OCI-M1 (cell line): ENCODE data around the gene NRG4.
"Not testable (repeated sequence)": the region's sequence is repeated elsewhere in the genome, so short reads cannot be mapped to it uniquely, and the experiment has no call there.

Experiments used
- DNase-seq: peaks from one replicate; lab custom pipeline; 2025; lab: John Stamatoyannopoulos, UW

NRG4 gene, protein sequence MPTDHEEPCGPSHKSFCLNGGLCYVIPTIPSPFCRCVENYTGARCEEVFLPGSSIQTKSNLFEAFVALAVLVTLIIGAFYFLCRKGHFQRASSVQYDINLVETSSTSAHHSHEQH

DNA sequence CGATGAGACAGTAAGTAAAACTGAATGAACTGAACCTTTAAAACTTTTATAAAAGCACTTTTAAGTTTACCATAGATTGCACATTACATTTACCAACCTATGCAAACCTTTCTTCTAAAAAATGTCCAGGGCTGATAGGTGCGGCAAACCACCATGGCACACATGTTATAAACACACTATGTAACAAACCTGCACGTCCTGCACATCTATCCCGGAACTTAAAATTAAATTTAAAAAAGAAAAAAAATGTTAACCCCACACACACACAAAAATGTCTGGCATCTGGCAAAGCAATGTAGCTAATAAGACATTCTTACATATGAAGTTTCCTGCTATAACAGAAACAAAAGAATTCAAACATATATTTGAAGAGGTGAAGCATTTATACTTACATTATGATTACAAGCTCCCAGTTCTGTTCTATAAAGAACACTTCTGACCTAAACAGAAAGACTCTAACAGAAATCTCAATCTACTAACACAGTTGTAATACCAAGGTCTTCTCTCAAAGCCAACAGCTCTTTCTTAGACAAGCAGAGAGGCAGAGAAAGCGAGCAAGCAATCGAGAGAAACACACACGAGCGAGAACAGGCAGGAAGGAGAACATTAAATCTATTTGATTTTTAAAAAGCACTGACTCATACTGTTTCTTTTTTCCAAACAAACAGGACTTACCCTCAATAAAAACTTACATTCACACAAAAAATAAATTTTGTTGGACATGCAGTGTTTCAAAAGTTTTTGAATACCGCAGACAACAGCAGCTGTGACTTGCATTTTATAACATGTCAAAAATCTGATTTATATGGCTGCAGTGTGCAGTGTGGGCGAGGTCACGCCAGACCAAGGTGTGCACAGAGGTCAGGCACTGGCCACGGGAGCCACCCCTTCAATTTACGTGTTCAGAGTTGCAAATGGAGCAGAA, at the start of gene NRG4:
Gene NRG4, minus strand, starts transcription at position 798 of the 925 bp plus-strand sequence. CDS start 1,194 bp downstream, outside the sequence.
- peak; percentile 73 for DNase-seq

DNA sequence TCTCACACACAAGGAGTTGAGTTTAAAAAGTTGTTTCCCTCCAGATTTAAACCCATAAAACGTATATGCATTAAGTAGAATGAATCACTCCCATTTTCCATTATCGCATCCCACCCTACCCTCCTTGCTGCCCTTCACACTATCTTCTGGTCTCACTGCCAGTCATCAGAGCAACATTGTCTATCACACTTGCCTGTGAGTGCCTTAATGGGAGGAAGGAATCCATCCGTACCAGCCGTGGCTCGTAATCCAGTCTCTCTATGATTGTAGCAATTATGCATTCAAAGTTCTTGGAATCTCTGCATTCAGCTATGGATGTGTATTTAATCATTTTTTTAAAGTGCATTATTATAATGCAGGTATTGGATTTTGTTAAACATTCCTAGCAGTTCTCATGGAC, 49.5 kb upstream of the NRG4 start:
- DNase-seq: no peak

DNA sequence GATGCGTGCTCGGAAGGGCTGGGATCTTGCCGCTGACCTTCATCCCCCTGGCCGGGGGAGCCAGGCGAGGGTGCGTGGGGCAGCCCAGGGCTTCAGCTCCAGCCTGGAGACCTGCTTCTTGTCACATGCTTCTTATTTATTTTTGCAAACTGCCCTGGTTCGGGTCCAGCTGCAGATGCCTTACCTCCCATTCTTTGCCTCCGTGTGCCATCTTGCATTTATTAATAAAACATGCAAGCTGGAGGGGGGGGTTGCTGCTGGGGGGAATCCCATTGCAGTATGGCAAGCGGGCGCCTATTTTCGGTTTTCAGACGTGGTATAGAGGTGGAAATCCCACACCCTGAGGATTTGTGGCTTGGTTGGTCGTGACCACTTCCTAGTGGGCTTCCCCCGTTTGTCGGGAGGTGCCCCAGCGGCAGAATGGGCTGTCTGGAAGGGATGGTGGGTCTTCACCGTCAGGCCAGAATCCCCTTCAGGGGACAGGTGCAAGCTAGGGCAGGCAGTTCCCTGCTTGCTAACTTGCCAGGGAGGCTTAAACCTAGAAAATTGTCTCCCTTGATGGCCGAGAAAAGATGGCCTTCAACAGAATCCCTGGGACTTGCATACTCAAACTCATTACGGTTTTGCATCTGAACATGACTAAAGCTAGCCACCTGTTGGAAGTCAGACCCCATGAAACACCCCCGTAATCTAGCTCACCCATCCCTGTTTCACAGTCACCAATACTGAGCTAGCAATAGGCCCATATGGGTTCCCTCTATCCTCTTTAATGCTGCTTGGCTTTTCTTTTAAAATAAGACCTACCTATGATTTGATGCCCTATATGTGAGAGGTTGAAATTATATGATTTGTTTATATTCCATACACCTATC, 48.1 kb upstream of the NRG4 start:
- DNase-seq: no peak

DNA sequence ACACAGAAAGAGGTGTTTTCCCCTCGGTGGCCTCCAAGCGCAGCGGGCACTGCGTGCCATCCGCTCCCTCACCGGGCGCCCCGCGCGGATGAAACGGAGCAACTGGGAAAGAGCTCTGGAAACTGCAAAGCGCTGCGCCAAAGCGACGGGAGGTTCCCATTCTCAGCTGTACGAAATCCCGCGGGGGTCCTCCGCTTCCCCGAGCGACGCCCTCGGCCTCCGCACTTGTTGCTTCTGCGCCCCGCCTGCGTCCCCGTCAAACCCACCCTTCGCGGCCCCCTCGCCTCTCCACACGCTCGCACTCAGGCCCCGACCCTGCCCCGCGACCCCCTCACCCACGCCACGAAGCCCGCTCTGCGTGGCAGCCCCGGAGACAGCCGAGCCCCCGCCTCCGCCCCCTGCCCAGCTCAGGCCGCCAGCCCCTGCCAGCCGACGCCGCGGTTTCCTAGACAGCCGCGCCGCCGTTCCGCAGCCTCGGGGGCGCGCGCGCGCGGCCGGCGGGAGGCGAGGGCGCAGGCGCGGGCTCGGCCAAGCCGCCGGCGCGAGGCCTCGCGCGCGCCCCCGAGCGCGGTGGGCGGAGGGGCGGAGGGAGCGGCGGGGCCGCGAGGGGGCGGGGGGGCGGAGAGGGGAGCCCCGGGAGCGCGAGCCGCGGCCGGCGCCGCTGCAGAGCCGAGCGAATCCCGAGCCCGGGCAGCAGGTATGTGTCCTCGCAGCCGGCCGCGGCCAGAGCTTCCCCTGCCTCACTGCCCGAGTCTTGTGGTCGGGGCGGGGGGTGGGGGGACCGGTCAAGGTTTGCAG, 47.3 kb upstream of the NRG4 start, which contains the start of gene TMEM266:
Gene TMEM266, plus strand, starts transcription at position 666 of the 798 bp plus-strand sequence. CDS start 74,279 bp downstream, outside the sequence.
- DNase-seq: no peak

DNA sequence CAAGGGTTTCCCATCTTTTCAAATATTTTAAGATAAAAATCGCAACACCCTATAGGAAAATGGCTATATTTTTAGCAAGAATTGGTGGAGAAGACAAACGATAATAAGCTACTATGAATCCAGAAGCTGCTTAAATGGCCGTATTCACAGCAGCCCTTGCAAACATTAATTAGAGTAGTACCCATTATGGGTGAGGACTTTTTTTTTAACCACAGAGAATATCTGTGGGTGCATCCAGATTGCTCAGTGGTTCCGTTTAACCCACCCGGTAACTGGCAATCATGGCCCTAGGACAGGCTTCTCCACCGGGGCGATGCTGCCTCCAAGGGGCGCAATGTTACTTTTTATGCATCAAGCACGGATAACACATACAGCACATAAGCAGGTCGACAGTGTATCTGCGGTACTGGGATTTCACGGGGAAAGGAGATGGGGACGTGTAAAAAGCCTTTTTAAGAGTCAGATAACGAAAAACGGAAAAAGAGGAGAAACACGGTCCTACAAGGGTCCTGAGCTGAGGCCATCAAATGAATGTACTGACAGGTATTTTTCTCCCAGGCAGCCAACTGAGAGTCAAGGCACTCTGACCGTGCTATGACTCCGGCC, 46.6 kb upstream of the NRG4 start:
- DNase-seq: no peak

DNA sequence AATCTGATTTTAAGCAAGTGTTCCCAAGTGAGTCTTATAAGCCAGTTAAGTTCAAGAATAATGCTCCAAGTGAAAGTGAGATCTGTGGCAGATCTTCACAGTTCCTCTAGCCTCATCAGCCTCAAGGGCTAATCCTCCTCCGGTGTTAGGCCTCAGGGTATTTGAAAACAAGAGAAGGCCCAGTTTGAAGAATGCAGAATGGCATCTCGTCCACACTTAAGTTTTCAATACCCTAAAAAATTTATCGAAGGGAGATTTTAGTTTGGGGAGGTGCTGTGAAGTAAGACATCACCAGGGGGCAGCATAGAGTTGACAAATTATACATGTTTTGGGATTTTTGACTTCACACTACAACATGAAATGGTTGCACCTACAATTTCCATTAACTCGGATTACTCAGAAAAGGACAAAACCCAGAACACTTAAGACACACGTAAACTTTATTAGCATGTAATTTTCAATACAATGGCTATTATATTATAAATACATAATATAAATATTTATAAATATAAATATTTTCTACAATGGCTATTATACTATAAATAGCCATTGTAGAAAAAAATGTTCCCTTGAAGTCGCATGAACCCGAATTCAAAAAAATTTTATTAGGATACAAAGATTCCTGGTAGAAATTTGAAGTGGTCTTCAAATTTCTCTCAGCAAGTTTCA, 45.2 kb upstream of the NRG4 start:
- peak; percentile 69 for DNase-seq

DNA sequence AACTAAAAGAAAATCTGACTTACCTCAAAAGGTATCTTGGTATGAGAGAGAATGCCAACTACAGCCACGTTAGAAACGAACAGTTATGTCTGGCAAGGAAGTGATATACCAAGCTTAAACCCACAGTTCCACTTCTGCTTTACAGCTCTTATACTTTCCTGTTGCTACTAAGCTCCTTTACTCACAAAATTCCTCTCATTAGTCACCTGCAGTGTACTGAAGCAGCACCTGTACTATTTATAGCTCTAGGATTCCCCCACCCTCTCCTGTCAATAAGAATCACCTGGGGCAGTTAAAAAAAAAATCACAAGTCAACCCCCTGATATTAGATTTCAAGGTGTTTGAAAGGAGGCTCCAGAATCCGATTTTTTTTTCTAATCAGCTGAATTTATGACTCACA, 44.7 kb upstream of the NRG4 start:
- DNase-seq: peak; percentile 18

DNA sequence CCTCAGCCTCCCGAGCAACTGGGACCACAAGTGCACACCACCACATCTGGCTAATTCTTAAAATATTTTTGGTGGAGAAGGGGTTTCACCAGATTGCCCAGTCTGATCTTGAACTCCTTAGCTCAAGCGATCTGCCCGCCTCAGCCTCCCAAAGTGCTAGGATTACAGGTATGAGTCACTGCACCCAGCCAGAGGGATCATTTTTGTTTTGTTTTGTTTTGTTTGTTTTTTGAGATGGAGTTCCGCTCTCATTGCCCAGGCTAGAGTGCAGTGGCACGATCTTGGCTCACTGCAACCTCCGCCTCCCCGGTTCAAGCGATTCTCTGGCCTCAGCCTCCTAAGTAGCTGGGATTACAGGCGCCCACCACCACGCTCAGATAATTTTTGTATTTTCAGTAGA, 42.0 kb upstream of the NRG4 start:
- not testable (repeated sequence) for DNase-seq

DNA sequence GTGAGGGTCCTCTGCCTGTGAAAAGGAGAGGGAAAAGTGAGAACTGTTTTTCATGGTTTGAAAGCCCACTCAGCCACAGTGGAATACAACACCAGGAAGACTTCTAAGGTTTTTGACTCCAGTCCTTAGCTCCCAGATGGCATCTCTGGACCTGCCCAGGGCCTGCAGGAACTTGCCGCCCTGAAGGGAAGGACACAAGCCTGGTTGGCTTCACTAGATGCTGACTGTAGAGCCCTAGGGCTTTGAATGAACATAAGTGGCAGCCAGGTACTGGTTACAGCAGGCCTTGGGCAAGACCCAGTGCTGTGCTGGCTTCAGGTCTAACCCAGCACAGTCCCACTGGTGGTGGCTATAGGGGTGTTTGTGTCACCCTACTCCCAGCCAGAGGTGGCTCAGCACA, 26.3 kb upstream of the NRG4 start:
- DNase-seq: no peak

DNA sequence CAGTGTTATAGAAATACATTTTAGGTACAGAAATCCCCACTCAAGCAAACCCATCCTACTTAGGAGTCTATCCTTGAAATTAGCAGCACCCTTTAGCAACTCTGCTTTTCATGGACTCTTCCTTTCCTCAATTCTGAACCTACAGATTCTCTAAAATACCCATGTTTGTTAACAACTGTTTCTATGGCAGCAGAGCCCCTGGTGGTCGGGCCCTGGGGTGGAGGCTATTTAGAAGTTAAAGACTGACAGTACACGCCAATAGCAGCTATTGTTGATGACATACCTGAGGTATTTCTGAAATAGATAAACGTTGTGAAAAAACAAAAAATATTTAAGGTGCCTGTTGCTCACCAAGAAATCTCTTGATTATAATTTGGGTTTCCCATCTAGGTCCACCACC, 23.4 kb upstream of the NRG4 start:
- no peak for DNase-seq

DNA sequence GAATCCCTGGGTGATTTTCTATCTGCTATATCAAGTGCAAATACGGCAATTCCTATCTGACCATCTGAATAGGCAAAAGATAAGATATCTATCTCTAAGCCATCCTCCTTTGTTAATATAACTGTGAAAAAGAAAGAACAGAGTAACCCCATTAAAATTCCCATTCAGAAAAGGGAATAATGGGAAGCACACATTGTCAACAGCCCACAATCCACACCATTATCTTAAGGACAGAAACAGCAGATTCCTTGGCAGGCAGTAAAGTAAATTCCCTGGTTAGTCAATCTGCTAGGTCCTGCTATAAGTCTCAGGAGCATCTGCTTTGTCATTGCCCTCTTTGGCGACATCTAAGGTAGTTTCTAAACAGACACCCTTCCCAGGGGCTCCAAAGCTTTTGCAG, 21.9 kb upstream of the NRG4 start:
- DNase-seq: no peak

DNA sequence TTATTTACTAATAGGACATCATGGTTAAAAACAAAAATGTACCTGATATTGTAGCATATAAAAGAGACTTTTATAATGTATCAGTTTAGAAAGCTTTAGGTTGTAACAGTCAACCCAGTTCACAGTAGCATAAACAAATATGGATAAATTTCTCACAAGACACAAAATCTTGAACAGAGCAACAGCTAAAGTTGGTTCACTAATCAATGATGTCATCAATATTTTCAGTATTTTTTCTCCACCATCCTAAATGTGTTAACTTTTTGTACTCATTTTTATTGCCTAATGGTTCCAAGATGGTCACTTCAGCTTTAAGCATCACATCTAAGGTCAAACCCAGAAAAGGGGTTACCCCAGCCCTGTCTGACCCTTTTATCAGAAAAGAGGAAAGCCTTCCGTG, 21.2 kb upstream of the NRG4 start:
- DNase-seq: no peak

DNA sequence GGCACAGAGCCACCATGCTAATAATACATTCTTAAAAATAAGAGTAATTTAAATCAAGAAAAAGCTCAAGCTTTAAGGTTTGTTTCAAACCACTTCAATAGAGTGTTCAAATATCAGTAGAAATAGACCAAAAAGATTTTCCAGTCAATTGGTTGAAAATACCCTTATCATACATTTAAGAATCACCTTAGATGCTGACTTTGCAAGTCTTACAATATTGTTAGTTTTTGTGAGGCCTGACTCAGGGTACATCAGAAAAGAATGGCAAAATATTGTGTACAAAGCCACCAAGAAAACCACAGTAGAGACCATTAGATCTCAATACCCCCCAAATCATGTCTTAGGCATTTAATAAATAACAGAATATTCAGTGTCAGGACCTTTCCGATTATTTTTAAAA, 19.8 kb upstream of the NRG4 start:
- DNase-seq: no peak

DNA sequence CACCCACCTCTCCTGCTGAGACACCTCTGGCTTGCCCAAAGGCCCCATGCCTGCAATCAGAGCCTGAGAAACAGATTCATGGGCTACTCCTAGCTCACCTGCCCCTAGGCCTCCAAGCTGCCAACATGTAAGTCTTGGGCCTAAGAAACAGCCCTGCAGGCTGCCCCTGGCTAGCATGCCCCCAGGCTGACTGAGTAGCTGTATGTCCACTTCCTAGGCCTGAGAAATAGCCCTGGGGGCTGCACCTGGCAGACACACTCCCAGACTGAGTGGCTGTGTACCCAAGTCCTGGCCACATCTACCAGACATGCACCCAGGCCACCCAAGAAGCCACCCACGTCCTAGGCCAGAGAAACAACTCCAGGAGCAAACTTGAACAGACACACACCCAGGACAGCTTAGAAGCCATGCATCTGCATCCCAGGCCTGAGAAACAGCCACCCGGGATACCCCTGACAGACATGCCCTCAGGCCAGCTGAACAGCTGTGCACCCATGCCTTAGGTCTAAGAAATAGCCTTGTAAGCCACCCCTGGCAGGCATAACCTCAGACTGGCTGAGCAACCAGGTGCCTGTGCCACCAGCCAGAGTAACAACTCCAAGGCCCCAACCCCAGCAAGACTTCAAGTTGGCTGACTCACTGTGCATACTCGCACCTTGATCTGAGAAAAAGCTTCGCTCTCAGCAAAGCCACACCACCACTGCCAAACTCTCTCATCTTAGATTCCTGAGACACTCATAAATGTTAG, 12.0 kb upstream of the NRG4 start:
- DNase-seq: no peak

DNA sequence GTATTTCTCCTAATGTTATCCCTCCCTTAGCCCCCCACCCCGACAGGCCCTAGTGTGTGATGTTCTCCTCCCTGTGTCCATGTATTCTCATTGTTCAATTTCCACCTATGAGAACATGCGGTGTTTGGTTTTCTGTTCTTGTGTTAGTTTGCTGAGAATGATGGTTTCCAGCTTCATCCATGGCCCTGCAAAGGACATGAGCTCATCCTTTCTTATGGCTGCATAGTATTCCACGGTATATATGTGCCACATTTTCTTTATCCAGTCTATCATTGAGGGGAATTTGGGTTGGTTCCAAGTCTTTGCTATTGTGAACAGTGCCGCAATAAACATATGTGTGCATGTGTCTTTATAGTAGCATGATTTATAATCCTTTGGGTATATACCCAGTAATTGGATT, 1.2 kb upstream of the NRG4 start:
- DNase-seq: not testable (repeated sequence)

DNA sequence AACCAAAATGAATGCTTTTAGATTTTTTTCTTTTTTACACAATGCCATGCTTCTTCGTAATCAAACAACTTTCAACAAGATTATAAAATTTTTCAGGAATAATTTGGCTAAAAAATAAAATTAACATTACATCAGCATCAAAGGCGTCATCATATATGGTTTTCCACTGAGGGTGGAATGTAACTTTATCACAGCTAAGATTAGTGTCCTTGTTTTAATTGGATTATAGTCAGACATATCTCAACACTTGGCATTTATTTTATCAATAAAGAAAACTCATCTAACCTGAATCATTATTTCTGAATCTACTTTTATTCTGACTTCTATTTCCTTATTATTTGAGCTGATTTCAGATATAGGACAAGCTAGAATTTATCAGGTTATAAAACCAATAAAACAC, 1.6 kb downstream of the NRG4 start:
- DNase-seq: no peak

DNA sequence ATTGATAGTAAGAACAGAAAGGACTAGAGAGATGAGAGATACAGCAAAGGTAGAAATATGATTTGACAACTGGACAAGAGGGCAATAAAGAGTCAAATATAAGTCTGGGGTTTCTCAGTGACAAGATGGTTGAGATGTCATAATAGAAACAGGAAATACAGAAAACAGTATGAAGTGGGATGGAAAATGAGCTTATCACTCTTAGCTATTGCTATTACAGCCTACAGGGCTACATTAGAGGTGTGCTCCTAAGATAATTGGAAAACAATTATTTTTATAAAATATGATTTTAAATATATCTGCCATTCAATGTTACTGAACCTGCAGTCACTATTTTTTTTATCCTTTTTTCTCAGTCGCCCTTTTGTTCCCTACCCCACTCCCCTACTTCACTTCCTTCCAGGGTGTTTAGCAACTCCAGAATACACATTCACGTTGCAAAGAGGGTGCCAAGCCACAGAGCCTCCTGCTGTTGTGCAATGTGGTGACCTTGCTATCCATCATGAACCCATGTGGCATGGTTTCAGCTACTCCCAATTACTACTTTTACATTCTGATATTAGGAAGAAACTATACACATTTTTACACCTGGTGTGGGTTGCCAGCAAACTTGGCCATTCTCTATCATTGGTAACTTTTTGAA, 6.0 kb downstream of the NRG4 start:
- DNase-seq: peak; percentile 46

DNA sequence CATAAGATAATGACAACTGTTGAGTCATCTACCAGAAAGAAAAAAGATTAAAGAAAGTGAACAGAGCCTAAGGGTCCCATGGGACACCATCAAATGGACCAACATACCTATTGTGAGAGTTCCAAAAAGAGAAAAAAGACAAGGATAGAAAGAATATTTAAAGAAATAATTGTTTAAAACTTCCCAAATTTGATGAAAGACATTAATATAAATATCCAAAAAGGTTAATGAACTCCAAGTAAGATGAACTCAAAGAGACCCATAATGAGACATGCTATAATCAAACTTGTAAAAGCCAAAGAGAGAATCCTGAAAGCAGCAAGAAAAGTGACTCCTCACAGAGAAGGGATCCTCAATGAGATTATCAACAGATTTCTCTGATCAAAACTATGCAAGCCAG, 8.9 kb downstream of the NRG4 start:
- no peak for DNase-seq

DNA sequence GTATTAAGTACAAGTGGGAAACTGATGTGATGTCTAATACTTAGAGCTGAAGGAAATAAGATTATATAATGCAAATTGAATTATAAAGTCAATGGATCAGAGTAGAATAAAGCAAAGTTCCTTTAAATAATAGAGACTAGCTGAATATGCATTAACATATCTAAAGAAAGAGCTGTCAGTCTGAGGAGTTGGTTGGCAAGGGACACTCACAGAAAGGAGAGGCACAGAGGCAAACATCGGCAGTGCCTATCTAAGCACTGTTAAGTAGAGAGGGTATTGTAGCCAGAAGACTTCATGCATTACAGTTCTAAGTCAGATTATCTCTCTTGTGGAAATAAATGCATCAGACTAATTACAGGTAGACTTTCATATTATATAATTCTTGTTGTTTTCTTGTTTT, 16.6 kb downstream of the NRG4 start:
- DNase-seq: no peak

DNA sequence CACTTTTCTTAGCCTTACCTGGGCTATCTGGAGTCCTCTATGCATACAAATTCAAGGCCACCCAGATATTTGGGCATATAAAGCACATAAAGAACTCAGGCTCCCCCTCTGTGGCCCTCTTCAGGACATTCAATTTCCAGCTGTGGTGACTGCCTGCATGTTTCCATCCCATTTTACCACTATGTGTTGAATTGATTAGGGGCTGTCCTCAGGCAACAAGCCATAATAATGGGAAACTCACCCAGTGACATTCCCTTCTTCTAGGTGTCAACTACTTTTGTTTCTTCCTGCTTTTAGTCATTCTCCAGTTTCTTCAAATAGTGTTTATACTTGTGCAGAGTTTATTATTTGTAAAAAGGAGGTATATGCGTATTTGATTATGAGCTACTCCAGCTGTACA, 18.0 kb downstream of the NRG4 start:
- no peak for DNase-seq
